GM18517 (cell line): ENCODE measurements around the gene ERAP2.

Experiments
- ATAC-seq: cut with Tn5 transposase; IDR thresholded peaks from one replicate; pipeline ENCODE4 v1.9.1; 2021; ENCODE audit warnings: mild to moderate bottlenecking, moderate library complexity; ENCODE audit not compliant: unreplicated experiment

ERAP2 gene

DNA sequence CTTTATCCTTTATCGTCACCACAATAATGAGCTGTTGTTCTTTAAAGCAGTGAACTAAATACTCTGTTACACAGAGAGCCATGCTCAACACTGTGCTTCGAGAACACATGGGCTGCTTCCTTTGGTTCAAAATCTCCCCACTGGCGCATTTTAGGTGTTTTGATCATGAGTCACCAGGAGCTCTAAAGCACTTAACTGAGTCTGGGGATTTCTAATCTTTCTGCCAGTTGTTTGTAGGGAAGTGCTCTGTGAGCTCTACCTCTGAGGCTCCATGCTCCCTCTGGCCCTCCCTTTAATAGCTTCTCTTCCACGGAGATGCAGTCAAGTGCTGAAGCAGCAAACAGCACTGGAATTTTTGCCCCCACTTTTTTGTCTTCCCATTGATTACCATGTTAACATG is 17.0 kb downstream of the ERAP2 start:
- no peak for ATAC-seq

DNA sequence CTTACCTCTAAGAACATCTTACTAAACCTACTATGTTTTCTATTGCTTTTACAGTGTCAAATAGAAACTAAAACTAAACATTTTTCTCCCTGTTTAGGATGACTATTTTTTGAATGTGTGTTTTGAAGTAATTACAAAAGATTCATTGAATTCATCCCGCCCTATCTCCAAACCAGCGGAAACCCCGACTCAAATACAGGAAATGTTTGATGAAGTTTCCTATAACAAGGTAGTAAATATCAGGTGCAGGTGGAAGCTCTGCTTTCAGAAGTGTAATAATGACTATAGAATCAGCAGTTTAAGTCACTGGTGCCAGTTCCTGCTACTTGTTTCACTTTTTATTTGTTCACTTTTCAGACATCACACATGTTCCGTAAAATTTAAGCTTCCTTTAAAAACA is 20.0 kb downstream of the ERAP2 start:
- peak; percentile 57 for ATAC-seq

DNA sequence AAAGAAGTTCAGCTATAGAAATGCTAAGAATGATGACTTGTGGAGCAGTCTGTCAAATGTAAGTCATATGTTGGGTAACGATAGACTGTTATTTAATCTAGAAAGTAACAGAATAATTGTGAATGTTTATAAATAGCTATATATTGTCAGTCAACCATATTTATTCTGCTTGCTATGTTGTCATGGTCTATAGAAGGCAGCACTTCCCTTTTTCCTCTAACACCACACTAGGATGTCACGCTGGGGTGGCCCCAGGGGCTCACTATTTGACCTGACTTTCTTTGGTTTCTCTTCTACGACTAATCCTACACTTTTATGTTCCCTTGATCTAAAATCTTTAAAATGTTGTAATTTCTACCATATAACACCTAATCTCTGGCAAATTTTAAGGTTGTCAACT is 20.5 kb downstream of the ERAP2 start:
- ATAC-seq = peak; percentile 95

DNA sequence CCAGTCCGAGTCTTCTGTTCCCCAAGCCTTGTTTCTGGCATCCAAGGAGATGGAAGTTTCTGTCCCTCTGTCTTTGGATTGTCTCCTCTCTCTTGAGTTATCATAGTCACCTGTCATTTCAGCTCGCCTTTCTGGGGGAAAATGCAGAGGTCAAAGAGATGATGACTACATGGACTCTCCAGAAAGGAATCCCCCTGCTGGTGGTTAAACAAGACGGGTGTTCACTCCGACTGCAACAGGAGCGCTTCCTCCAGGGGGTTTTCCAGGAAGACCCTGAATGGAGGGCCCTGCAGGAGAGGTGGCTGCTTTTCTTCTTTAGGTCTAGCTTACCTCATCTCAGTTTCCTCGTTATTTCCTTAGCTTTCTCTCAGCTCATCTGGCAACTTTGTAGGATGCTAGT is 25.1 kb downstream of the ERAP2 start:
- ATAC-seq = no peak

DNA sequence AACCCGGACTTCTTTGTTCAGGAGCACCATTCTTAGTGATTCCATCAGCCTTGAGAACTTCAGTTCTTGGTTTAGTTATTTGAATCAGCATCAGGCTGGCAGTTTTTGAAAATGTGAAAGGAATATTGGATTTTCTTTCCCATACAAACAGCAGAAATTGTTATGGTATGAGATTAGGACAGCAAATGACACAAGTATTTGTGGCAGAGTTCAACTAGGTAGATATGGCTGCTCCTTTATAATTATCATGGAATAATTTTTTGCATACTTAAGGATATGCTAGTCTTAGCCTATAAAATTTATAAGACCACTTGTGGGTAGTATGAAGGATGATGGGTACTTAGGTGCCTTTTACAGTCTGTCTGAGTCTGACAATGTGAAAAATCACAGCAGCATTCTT is 25.5 kb downstream of the ERAP2 start:
- no peak for ATAC-seq

DNA sequence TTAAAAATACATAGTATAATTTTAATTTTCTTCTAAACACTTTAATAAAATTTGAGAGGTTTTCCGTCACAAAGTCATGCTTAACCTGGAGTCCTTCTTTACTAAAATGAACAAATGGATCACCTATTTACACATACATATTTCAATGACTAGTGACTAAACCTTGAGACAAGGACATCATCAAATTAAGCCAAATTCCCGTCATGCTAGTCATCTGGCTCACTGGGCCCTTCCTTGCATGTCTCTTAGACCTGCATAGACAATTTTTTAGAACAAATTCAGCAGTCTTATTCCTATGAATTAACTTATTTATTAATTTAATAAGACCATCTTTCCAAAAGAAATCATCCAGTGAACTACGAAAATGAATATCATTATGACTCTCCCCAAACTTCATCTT is 26.6 kb downstream of the ERAP2 start:
- no peak for ATAC-seq

DNA sequence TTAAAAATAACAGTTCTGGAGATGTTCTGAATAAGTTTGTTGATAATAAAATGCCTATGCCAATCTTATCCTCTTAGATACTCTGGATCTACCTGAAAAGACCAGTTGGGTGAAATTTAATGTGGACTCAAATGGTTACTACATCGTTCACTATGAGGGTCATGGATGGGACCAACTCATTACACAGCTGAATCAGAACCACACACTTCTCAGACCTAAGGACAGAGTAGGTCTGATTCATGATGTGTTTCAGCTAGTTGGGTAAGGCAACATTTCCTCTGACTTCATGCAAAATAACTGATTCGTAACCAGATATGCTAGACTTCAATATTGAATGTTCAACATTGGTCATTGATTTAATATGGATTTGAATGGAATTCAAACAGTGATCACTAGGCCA is 27.0 kb downstream of the ERAP2 start:
- no peak for ATAC-seq

DNA sequence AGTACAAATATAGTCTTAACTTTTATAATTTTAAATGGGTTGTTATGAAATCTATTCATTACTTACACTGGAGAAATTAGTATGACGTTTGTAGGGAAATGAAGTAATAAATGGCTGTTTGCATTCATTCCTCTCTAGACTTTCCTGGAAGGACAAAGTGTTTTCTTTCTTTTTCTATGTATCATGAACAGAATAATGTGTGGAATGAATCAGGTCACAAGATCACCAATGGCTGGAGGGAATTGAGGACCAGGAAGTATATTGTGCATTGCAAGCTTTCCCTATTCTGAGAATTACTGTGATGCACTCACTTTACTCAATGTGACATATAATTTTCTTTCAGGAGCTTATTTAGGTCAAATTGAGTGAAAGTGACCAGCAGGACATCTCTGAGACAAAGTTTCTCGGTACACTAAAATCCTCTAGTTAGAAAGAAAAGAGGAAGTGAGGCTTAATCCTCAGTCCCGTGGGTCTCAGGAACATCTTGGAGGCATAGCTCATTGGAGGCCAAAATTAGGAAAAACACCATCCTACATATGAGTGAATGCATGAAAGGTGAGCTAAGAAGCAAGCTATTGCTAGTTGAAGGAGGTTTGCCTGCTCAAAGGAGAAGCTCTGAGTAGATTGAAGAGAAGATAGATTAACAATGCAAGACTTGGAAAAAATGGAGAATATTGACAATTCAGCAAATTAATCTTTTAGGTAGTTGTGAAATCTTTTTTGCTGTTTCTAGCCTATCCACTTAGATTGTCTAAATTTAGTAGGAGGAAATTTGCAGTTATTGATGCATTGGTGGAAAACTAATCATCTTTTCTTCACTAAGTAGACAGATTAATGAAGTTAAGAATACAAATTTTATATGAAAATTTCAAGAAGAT is 28.0 kb downstream of the ERAP2 start:
- ATAC-seq = no peak

DNA sequence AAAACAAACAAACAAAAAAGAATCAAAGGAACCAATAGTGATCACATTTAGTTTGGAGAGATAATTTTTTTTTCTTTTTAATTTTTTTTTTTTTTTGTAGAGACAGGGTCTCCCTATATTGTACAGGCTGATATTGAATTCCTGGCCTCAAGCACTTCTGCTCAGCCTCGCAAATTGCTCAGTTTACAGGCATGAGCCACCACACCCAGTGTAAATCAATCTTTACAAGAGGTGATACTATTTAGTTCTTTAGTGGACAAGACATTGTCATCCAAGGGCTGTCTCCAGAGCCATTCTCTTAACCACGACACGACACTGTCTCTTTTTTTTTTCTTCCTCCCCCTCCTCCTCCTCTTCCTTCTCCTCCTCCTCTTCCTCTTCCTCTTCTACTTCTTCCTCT is 29.6 kb downstream of the ERAP2 start:
- no peak for ATAC-seq

DNA sequence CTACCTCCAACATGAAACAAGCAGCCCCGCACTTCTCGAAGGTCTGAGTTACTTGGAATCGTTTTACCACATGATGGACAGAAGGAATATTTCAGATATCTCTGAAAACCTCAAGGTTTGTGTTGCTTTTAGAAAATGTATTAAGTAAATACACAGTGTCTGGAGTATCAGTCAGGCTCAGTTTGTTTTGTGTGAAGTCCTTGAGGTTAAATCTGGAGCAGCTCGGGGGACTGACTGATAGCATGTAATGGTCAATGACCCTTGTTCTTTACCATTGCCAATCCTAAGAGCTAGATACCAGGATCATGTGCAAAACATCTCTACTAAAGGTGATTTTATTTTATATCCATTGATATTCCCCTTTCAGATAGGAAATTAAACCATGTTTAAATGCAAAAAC is 32.7 kb downstream of the ERAP2 start:
- ATAC-seq = no peak

DNA sequence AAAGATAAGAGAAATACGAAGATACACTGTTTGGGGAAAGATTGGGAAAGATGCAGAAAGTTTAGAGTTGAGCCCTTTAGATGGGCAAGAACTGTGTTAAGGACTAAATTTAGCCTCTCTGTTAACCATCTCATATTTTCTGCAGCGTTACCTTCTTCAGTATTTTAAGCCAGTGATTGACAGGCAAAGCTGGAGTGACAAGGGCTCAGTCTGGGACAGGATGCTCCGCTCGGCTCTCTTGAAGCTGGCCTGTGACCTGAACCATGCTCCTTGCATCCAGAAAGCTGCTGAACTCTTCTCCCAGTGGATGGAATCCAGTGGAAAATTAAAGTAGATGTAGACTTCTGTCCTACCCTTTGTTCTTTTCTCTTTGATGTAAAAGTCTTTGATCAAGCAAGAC is 33.1 kb downstream of the ERAP2 start:
- no peak for ATAC-seq

DNA sequence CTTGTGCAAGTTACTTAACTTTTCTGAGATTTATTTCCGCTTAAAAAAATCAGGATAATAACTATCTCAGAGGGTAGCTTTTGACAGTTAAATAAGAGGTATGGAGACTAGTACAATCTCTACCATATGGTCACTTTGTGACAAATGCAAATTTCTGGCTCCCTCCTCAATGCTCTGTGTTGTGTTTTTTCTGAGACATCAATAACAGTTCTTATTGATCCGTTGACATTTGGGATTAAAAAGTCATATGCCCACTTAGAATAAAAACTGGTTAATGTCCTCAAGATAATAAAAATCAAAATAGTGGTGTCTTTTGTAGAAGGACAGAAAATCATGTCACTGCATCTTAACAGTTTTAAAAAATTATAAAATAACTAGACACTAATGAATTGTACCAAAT is 34.8 kb downstream of the ERAP2 start:
- ATAC-seq = no peak

DNA sequence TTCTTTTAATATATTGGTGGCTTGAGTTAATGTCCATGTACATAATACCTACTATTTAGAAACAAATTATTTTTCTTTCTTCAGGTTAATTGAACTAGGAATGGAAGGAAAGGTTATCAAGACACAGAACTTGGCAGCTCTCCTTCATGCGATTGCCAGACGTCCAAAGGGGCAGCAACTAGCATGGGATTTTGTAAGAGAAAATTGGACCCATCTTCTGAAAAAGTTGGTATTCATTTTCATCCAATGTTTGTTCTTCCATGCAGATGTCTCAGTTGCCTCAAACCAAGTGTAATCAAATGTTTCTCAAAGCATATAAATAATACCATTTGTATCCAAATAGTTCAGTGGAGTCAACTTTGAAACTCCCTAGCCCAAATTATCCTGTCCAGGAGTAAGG is 36.9 kb downstream of the ERAP2 start:
- no peak for ATAC-seq

DNA sequence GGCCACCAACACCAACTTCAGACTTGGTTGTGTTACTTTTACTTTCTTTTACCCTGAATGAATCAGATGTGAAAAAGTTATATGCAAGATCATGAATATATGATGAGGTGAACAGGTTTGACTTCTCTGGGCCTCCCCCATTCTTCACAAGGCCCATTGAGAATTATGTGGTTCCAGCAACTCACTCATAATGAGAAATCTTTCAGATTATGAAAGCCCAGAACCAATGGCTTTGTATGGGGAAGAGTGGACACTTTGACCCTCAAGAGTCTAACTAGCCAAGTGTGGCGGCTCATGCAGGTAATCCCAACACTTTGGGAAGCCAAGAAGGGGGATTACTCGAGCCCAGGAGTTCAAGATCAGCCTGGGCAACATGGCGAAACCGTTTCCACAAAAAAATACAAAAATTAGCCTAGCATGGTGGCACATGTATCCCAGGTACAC is 43.5 kb downstream of the ERAP2 start:
- peak; percentile 66 for ATAC-seq

DNA sequence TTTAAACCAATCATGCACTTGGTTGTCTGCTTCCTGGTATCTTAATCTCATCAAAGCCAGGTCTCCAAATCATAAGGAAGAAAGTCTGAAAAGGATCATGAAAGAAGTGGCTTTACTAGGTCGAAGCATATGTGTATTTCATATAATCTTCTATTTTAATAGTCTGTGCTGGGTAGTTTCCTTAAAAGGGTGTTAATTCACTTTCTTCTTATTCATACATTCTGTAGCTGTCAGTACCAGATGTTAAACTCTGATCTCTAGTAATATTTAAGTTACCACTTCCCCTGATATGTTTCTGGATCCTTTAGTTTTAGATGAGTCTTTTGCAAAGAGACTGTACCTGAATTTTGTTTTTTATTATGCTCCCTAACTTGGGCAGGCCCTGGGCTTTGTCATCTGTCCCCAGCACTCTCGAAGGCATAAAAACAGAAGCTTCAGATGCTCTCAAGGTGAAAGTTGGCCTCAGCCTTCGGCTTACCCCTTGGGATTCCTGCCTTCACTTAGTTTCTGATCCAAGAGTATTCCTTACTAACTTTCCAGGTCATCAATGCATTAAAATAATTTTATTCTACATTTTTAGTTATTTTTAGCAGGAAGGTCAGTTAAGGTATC is 44.5 kb downstream of the ERAP2 start:
- no peak for ATAC-seq

DNA sequence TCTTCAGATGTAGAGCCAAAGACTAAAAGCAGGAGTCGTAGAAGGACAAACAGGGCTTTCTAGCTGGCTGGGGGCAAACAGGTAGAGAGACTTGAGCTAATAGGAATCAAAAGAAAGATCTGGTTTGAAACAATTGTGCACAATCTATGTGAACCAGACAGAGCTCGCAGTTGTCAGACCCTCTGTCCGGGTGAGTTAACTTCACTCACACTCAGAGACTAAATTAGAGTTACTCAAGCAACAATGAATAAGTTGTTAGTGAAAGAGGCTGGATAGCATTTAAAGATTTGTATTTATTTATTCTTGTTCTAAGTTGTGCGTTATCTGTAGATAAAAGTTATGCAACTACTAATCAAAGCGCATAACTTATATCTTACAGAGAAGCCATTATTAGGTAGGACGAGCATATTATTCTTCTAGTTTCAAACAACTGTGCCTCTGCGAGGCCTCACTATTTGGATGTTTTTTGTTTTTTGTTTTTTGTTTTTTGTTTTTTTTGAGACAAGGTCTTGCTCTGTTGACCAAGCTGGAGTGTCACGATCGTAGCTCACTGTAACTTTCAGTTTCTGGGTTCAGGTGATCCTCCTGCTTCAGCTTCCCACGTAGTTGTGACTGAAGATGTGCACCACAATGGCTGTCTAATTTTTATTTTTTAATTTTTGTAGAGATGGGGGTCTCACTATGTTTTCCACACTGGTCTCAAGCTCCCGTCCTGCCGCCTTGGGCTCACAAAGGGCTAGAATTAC is 46.4 kb downstream of the ERAP2 start:
- no peak for ATAC-seq

DNA sequence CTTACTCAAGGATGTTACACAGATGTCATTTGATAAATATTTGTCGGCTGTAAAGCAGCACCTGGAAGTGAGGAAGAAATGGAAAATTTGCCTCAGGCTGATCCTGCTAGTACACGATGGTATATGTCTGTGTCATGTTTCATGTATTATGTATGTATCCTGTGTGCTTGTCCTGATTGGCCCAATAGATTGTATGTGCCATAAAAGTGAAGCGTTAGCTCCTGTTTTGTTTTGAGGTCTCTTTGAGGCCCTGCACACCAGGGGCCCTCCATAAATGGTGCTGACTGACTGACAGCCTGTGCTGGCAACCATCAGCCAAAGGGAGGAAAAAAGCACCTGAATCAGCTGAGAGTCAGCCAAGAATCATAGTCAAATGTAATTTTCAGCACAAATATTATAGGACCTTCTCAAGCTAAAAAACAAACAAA is 47.7 kb downstream of the ERAP2 start:
- ATAC-seq = no peak

DNA sequence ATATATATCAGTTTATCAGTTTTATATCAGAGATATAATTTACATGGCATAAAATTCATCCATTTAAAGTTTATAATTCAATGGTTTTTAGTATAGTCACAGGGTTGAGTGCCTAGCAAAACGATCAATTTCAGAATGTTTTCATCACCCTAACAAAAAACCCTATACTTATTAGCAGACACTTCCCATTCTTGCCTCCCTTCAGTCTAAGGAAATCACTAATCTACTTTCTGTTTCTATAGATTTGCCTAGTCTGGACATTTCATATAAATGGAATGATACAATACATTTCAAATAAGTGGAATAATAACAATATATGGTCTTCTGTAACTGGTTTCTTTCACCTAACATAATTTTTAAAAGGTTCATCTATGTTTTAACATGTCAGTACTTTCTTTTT is 50.0 kb downstream of the ERAP2 start:
- no peak for ATAC-seq

DNA sequence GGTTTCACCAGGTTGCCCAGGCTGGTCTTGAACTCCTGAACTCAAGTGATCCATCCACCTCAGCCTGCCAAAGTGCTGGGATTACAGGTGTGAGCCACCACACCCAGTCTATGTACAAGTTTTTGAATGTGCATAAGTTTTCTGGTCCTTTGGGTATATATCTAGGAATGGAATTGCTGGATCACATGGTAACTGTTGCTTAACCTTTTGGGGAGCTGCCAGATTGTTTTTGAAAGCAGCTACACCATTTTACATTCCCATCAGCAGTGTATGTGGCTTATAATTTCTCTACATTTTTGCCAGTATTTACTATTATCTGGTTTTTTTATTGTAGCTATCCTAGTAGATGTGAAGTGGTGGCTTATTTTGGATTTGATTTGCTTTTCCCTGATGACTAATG is 50.7 kb downstream of the ERAP2 start:
- ATAC-seq = no peak

DNA sequence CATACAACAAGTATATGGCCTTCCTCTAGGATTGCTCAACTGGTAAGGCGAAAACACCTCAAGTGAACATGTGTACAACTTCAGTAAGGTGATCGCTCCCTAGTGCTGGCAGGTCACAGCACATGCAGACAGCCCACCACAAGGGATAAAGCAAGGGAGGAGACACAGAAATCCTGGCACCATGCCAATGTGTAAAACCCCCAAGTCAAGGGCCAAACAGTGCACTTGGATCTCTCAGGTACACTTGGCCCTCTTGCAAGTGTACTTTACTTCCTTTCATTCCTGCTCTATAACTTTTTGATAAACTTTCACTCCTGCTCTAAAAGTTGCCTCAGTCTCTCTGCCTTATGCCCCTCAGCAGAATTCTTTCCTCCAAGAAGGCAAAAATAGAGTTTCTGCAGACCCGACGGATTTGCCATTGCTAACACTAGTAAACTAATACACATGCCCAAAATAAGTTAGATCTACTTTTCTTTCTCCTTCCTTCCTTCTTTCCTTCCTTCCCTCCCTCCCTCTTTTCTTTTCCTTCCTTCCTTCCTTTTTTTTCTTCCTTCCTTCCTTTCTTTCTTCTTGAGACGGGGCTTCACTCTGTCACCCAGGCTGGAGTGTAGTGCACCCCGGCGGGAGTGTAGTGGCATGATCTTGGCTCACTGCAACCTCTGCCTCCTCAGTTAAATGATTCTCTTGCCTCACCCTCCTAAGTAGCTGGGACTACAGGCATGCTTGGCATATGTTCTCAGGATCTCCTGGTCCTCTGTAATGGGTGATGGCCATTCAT is 52.8 kb downstream of the ERAP2 start:
- ATAC-seq = no peak

DNA sequence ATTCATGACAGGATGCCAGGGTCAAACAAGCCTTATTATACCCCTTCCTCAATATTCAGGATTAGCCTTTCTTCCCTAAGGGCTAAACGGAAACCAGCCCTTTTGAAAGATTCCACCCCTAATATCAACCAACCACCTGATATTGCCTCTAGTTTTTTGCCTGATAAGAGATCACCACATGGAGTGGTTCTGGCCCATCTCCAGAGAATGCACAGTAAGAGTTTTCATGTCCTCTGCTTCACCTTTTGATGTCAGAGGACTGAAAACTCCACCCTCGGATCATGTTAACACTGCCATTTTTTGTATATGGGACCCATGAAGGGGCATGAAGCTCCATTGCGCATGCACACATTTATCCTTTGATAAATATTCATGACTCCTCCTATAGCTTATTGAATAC is 53.8 kb downstream of the ERAP2 start:
- ATAC-seq = no peak
